Loucy (cell line): ENCODE results near the gene NRG3.

ENCODE experiments used
- H2AFZ ChIP-seq: fragments of 200-600 bp; sonication (generic); 2 replicates; pipeline ENCODE4 v1.6.0; 2016; ENCODE audit warnings: antibody characterized with exemption, mild to moderate bottlenecking, low read length, moderate library complexity
- H3F3A ChIP-seq: fragments of 200-600 bp; 2 replicates; pipeline ENCODE4 v1.6.0; 2016; ENCODE audit warnings: antibody characterized with exemption, low read depth, mild to moderate bottlenecking
- H3K27me3 ChIP-seq: fragments of 200-600 bp; sonication (generic); 2 replicates; pipeline ENCODE4 v1.6.1; 2014; ENCODE audit warnings: low read length, mild to moderate bottlenecking; ENCODE audit not compliant: insufficient read depth, poor library complexity, severe bottlenecking
- H3K36me3 ChIP-seq: fragments of 200-600 bp; sonication (generic); 2 replicates; pipeline ENCODE4 v1.6.1; 2016; ENCODE audit warnings: low read length; ENCODE audit not compliant: insufficient read depth
- H3K4me1 ChIP-seq: fragments of 200-600 bp; sonication (generic); 2 replicates; pipeline ENCODE4 v1.5.1; 2014; ENCODE audit warnings: low read length, mild to moderate bottlenecking; ENCODE audit not compliant: insufficient read depth, poor library complexity, severe bottlenecking
- H3K4me2 ChIP-seq: fragments of 200-600 bp; sonication (generic); 2 replicates; pipeline ENCODE4 v1.6.0; 2014; ENCODE audit warnings: antibody characterized with exemption, low read length, low read depth, mild to moderate bottlenecking; ENCODE audit not compliant: poor library complexity, severe bottlenecking
- H3K4me3 ChIP-seq: fragments of 200-600 bp; sonication (generic); 2 replicates; pipeline ENCODE4 v1.5.1; 2014; ENCODE audit warnings: low read length, mild to moderate bottlenecking, mixed read lengths; ENCODE audit not compliant: poor library complexity, severe bottlenecking
- H3K79me2 ChIP-seq: fragments of 200-600 bp; sonication (generic); 2 replicates; pipeline ENCODE4 v1.6.1; 2014; ENCODE audit warnings: low read length; ENCODE audit not compliant: insufficient read depth
- H3K9ac ChIP-seq: fragments of 200-600 bp; sonication (generic); 2 replicates; pipeline ENCODE4 v1.6.0; 2014; ENCODE audit warnings: mild to moderate bottlenecking, low read depth, low read length, moderate library complexity; ENCODE audit not compliant: poor library complexity, severe bottlenecking
- H3K9me2 ChIP-seq: fragments of 200-600 bp; sonication (generic); replicated peaks from 2 replicates; pipeline ENCODE4 v1.6.1; 2016; ENCODE audit warnings: low read depth, low read length, mixed read lengths
- H3K9me3 ChIP-seq: fragments of 200-600 bp; sonication (generic); 2 replicates; pipeline ENCODE4 v1.6.1; 2014; ENCODE audit warnings: mild to moderate bottlenecking, antibody characterized with exemption, low read length, low read depth; ENCODE audit not compliant: insufficient read depth
- H4K20me1 ChIP-seq: fragments of 200-600 bp; sonication (generic); 2 replicates; pipeline ENCODE4 v1.6.0; 2014; ENCODE audit warnings: antibody characterized with exemption, low read length, mild to moderate bottlenecking; ENCODE audit not compliant: insufficient read depth, poor library complexity, severe bottlenecking
- EZH2phosphoT487 ChIP-seq: fragments of 200-600 bp; IDR thresholded peaks from 2 replicates; pipeline ENCODE4 v1.6.1; 2018; ENCODE audit warnings: antibody characterized with exemption, mild to moderate bottlenecking, moderate library complexity, borderline replicate concordance
- TF ChIP-seq, protein P1 (sequence below): fragments of 200-600 bp; sonication (generic); conservative IDR thresholded peaks from 2 replicates; pipeline ENCODE4 v1.5.1; 2014; ENCODE audit warnings: mild to moderate bottlenecking, antibody characterized with exemption, low read length

Gene NRG3

DNA sequence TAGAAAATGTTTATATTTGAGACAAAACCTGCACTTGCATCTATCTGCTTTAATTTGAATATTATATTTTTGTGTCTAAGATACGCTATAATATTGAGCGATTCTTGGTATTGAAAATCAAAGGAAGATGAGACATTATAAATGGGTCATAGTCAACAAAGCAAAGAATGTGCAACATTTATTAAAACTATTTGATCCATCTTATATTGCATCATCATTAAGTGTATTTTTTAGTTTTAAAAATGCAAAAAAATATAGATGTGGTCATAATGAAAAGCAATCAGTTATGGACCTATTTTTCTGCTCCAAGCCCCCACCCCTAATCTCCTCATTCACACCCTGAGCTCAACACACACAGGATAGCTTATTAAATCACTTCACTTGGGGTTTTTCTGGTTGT lies 847.3 kb downstream of the NRG3 start:
- Histone ChIP-seq H3K9me3 (no peaks in the 10 kb centered on the region; the same call in 1 of the 2 replicates), H3K79me2 (no peaks in the 10 kb centered on the region), H4K20me1 (no peaks in the 10 kb centered on the region), H3K4me1 (no peaks in the 10 kb centered on the region), H3K4me3 (no peak overlapping the region), H3F3A (no peaks in the 10 kb centered on the region), H3K9ac (no peak overlapping the region), H3K4me2 (no peak overlapping the region), H3K27me3 (no peaks in the 10 kb centered on the region), H3K9me2 (no peaks in the 10 kb centered on the region), H3K36me3 (no peaks in the 10 kb centered on the region), H2AFZ (no peak overlapping the region)
- TF ChIP-seq, protein P1, sequence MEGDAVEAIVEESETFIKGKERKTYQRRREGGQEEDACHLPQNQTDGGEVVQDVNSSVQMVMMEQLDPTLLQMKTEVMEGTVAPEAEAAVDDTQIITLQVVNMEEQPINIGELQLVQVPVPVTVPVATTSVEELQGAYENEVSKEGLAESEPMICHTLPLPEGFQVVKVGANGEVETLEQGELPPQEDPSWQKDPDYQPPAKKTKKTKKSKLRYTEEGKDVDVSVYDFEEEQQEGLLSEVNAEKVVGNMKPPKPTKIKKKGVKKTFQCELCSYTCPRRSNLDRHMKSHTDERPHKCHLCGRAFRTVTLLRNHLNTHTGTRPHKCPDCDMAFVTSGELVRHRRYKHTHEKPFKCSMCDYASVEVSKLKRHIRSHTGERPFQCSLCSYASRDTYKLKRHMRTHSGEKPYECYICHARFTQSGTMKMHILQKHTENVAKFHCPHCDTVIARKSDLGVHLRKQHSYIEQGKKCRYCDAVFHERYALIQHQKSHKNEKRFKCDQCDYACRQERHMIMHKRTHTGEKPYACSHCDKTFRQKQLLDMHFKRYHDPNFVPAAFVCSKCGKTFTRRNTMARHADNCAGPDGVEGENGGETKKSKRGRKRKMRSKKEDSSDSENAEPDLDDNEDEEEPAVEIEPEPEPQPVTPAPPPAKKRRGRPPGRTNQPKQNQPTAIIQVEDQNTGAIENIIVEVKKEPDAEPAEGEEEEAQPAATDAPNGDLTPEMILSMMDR = no peak
- TF ChIP-seq EZH2phosphoT487 = no peak

DNA sequence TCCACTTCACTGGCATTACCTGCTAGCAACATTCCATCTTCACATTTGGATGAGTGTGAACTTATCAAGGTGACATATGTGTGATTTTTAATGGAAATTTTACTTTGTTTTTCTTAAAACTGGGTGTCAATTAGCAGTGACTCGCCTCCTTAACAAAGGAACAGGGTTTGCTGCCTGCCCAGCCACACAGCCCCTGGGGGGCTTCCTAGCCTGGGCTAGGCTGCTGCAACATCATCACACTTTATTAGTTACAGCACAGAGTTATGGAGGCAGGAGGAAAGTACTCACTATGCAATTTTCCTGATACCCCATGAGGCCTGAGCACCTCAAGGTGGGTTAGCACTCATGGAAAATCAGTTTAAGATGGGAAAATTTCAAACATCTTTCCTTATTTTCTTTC lies 861.3 kb downstream of the NRG3 start:
- H3K79me2 ChIP-seq = no peaks in the 10 kb centered on the region
- H4K20me1 ChIP-seq = no peaks in the 10 kb centered on the region
- no peak for TF ChIP-seq EZH2phosphoT487
- TF ChIP-seq, protein P1 = no peak
- no peaks in the 10 kb centered on the region for H3K9me3 ChIP-seq
- no peak overlapping the region for H3K4me3 ChIP-seq
- no peaks in the 10 kb centered on the region for H3K9me2 ChIP-seq
- no peaks in the 10 kb centered on the region for H3K36me3 ChIP-seq
- no peak overlapping the region for H3K9ac ChIP-seq
- H3K4me1 ChIP-seq = no peaks in the 10 kb centered on the region
- H3K4me2 ChIP-seq = no peak overlapping the region
- H3K27me3 ChIP-seq = no peaks in the 10 kb centered on the region
- H3F3A ChIP-seq = no peaks in the 10 kb centered on the region
- no peak overlapping the region for H2AFZ ChIP-seq

DNA sequence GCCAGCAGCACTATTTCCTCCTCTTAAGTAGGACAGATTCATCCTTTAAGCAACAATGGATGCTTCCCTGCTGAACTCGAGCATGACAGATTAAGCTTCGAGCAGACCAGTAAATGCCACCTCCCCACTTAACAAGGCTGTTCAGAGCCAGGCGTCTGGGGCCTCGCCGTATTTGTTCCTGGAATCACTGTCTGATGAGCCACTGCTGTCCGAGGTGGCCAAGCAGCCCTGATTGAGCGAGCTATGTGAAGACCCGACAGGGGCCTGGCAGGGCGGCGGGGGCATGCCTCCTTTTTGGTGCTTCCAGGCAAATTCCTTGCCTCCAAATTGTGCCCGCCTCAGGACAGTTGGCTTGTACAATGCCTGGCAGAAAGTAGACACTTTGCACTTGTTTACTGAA lies 862.6 kb downstream of the NRG3 start:
- Histone ChIP-seq H3K79me2 (no peaks in the 10 kb centered on the region), H3K9ac (no peak overlapping the region), H3K4me3 (no peak overlapping the region), H4K20me1 (no peaks in the 10 kb centered on the region), H3K36me3 (no peaks in the 10 kb centered on the region), H2AFZ (no peak overlapping the region), H3K27me3 (no peaks in the 10 kb centered on the region), H3K9me2 (no peaks in the 10 kb centered on the region), H3K4me2 (no peak overlapping the region), H3F3A (no peaks in the 10 kb centered on the region), H3K4me1 (no peaks in the 10 kb centered on the region), H3K9me3 (no peaks in the 10 kb centered on the region)
- TF ChIP-seq, protein P1 = no peak
- TF ChIP-seq EZH2phosphoT487 = no peak
